ENCODE measurements around the gene LUC7L3. TPM values are rescaled to one million over a fixed set of nuclear protein-coding genes. Genes with fewer than 3 reads are reported as not detected.
"Not testable (repeated sequence)": the region's sequence is repeated elsewhere in the genome, so short reads cannot be mapped to it uniquely, and the experiment has no call there.

The LUC7L3 gene
- total RNA-seq, 1 donor from 2014 or later = 229 TPM

GRCh38 chr17:50699410-50699809 is 20.0 kb upstream of the LUC7L3 start:
- DNase-seq (ENCODE audit: low spot score) = peak; percentile 33
- no peak for ATAC-seq
- intact Hi-C loops (cut with DNase I) = no loop called here

- intact Hi-C loops (cut with DNase I) = no loop called here
Observed at GRCh38 chr17:50703162-50703561, 16.2 kb upstream of the LUC7L3 start.

DNA sequence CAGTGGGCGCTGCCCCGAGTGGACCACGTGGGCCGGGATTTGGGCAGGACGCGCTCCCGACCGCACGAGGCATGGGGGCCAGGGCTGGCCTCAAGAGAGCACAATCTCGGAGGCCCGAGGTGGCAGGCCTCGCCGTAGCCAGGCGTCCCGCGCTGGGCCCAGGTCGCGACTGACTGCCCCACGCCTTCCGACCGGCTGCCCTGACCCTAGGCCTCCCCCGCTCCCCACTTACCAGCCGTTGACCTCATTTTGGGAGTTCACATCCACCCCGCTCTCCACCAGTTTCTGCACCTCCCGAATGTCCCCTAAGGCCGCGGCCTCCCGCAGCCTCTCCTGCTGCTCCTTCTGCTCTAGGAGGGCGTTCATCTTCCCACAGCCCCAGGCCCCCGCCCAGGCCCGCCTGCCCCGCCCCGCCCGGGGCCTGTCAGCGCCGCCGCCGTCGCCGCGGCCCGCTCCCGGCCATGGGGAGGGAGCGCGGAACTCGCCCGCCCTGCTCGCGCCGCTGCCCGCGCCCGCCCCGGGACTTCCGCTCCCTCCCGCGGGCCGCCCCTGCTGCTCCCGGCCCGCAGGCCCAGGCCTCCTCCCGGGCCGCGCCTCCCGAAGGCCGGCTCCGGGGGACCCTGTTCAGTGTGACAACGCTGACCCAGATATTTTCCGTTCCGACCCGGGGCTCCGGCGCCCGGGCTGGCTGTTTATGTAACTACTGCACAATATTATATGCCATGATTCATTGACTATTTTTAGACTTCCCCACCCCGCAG is 11.9 kb upstream of the LUC7L3 start, which contains the start of gene ANKRD40:
Gene ANKRD40 (minus strand): TSS at position 626 of the 761 bp plus-strand sequence. CDS start 260 bp downstream, at position 366.
- DNase-seq (ENCODE audit: low spot score) = peak; percentile 92
- intact Hi-C loops (cut with DNase I) = no loop called here

More at GRCh38 chr17:50703162-50703561, 16.2 kb upstream of the LUC7L3 start:
- no peak for DNase-seq (ENCODE audit: low spot score)
- ATAC-seq = no peak

DNA sequence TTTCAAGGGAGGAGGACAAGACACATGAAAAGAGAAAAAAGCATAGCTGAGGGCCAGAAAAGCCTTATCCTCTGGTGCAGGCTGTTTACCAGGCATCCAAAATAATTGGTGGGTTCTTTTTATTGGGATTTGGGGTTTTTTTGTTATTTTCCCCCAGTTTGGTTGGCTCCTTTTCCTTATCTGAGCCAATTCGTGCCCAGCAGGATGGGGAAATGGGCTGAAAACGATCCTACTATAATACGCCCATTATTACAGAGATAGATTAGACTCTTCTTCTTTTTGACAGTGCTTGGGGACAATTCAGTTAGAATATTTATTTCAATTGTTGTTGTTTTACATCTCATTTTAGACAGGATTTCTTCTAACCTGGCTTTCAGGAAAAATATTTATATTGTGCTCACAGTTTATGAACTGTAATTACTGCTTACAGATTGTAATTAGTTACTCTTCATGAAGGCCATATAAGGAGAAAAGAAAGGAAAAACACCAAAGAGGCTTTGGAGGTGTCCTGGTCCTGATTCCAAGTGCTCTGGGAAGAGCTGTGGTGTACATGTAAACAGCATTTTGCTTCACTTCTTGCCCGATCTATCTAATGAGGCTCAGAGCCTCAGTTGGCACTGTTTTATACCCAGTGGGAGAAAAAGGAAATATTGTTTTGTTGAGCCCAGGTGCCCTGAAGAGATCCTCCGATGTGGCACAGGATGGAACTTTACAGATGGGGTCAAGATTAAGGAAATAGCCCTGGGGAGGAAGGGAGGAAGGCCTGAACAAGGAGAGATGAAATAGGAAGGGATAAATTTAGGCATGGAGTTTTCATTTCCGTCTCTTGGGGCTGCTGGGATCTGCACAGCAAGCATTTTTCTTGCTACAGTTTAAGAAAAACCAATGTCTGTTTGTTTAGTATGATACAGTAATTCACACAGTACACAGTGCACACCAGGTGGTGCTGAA is 11.1 kb upstream of the LUC7L3 start:
- peak; percentile 41 for ATAC-seq
- intact Hi-C loops (cut with DNase I) = no loop called here
- DNase-seq (ENCODE audit: low spot score) = peak; percentile 44

More for the DNA sequence above, 11.9 kb upstream of the LUC7L3 start, which contains the start of gene ANKRD40:
- ATAC-seq = peak; percentile 90

- ATAC-seq; intact Hi-C loops (cut with DNase I): not testable (repeated sequence)
- DNase-seq (ENCODE audit: low spot score) = peak; percentile 19
Observed at GRCh38 chr17:50709053-50709452, 10.3 kb upstream of the LUC7L3 start.

DNA sequence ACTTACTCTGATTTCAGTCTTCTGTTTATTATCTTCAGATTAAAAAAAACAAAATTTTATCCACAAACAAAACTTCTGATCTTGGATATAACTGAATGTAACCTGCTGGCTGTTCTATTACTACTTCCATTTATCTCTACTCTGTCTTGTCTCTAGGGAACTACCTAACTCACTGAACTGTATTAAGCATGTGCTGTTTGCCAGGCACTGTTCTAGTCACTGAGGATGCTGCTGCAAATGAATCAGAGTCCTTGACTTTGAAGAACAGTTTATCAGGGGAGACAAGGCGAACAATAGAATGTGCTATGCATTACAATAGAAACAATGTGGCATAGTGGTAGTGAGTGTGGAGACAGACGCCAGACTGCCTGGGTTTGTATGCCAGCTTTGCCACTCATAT is 9.4 kb upstream of the LUC7L3 start:
- DNase-seq (ENCODE audit: low spot score) (no peak), ATAC-seq (no peak)
- intact Hi-C loops (cut with DNase I) = no loop called here

DNA sequence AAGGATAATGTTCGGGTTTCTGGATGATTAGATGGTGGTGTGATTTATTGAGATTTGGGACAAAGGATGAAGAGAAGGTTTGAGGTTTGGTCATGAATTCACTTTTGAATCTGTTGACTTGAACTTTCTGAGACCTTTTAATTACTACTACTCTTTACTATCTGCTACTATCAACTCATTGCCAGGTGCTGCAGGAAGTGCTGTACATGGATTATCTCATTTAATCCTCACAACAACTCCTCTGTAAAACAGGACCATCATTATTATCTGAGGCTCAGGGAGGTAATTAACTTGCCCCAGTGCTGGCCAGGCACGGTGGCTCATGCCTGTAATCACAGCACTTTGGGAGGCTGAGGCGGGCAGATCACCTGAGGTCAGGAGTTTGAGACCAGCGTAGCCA is 8.8 kb upstream of the LUC7L3 start:
- ATAC-seq = no peak
- intact Hi-C loops (cut with DNase I) = no loop called here
- DNase-seq (ENCODE audit: low spot score) = no peak

GRCh38 chr17:50712641-50713040 is 6.8 kb upstream of the LUC7L3 start:
- DNase-seq (ENCODE audit: low spot score) (no peak), ATAC-seq (no peak)
- intact Hi-C loops (cut with DNase I) = no loop called here

DNA sequence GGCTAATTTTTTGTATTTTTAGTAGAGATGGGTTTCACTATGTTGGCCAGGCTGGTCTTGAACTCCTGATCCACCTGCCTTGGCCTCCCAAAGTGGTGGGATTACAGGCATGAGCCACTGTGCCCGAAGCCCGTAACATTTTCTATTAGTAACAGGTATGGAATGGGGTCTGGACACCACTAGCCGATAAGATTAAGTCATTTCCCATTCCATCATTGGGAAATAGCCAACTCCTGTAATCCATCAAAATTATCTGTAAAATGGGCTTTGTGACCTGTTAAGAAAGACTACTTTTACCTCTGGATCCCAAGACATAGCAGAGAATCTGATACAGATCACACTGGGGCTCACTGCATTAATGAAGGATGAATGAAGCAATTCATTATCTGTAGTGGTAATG is 3.9 kb upstream of the LUC7L3 start:
- DNase-seq (ENCODE audit: low spot score) = no peak
- intact Hi-C loops (cut with DNase I) = no loop called here
- no peak for ATAC-seq

- ATAC-seq (no peak), DNase-seq (ENCODE audit: low spot score) (no peak)
Observed at GRCh38 chr17:50719924-50720794, 756 bp downstream of the LUC7L3 start.

GRCh38 chr17:50721194-50722010 is 2.0 kb downstream of the LUC7L3 start:
- intact Hi-C loops (cut with DNase I) = no loop called here
- ATAC-seq (no peak), DNase-seq (ENCODE audit: low spot score) (no peak)

More at GRCh38 chr17:50719924-50720794, 756 bp downstream of the LUC7L3 start:
- intact Hi-C loops (cut with DNase I) = no loop called here

- DNase-seq (ENCODE audit: low spot score) (no peak), ATAC-seq (no peak)
- intact Hi-C loops (cut with DNase I) = no loop called here
Observed at GRCh38 chr17:50722746-50723145, 3.3 kb downstream of the LUC7L3 start.

GRCh38 chr17:50724622-50725021 is 5.2 kb downstream of the LUC7L3 start:
- ATAC-seq; intact Hi-C loops (cut with DNase I); DNase-seq (ENCODE audit: low spot score): not testable (repeated sequence)

GRCh38 chr17:50725769-50726655 is 6.6 kb downstream of the LUC7L3 start:
- DNase-seq (ENCODE audit: low spot score) = no peak
- no peak for ATAC-seq
- intact Hi-C loops (cut with DNase I) = no loop called here

- intact Hi-C loops (cut with DNase I) = no loop called here
Observed at GRCh38 chr17:50728112-50728429, 8.7 kb downstream of the LUC7L3 start.

GRCh38 chr17:50728881-50729765 is 9.7 kb downstream of the LUC7L3 start:
- ATAC-seq (no peak), DNase-seq (ENCODE audit: low spot score) (no peak)
- intact Hi-C loops (cut with DNase I) = no loop called here

More at GRCh38 chr17:50728112-50728429, 8.7 kb downstream of the LUC7L3 start:
- DNase-seq (ENCODE audit: low spot score) = no peak
- no peak for ATAC-seq
